ENCODE results near the gene ZNF579. TPM values are rescaled to one million over a fixed set of nuclear protein-coding genes. Genes with fewer than 3 reads are reported as not detected.

ZNF579 gene
- total and polyA plus RNA-seq, 10 of the 15 experiments (the other 5 are each of a cell fraction or from before 2014, with no cell fraction given), result 0.11 to 11.7 (median 1.5) TPM

DNA sequence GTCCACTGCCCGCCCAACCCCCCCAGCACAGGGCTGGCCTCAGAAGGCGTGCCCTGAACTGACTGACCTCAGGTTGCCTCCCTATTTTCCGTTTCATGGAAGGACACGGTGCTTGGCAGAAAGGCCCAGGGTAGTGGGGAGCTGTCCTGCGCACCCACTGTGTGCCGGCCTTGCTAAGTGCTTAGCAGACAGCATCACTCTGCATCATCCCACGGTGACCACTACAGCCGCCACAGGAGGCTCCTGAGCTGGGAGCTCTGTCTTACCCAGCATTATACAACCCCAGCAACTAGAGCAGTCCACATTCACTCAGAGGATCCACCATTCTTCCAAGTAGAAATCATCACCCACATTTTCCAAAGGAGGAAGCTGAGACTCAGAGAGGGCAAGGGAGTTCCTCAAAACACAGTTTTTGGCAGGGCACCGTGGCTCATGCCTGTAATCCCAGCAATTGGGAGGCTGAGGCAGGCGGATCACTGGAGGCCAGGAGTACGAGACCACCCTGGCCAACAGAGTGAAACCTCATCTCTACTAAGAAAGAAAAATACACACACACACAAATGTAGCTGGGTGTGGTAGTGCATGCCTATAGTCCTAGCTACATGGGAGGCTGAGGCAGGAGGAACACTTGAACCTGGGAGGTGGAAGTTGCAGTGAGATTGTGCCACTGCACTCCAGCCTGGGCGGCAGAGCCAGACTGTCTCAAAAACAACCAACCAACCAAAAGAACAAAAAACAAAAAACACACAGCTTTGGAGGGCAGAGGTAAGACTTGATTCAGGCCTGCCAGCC is 45.3 kb downstream of the ZNF579 start:
- Histone ChIP-seq H4K20me1 (ENCODE audit: control insufficient read depth, insufficient read depth) (no peaks in the 10 kb centered on the region), H2AFZ (ENCODE audit: control insufficient read depth, low read depth, low read length) (no peak overlapping the region), H3K36me3 (ENCODE audit: control insufficient read depth in 2 of 2, insufficient read depth in 2 of 2, low read length in 1 of 2) (no peaks in the 10 kb centered on the region), H3K27ac (ENCODE audit: control insufficient read depth, insufficient read depth) (no peak overlapping the region), H3K79me2 (ENCODE audit: control insufficient read depth, insufficient read depth, low read length) (no peaks in the 10 kb centered on the region), H3K9me3 (replicated peaks; ENCODE audit: control insufficient read depth, insufficient read depth, low read length) (no peaks in the 10 kb centered on the region), H3K4me2 (ENCODE audit: control insufficient read depth, insufficient read depth) (no peak overlapping the region), H3K4me3 (no peak overlapping the region), H3K27me3 (replicated peaks in 1 of 2; ENCODE audit: control insufficient read depth in 2 of 2, insufficient read depth in 2 of 2, low read length in 1 of 2) (no peaks in the 10 kb centered on the region), H3K4me1 (ENCODE audit: control insufficient read depth, insufficient read depth, low read length) (no peaks in the 10 kb centered on the region), H3K9ac (ENCODE audit: control insufficient read depth, insufficient read depth, low read length) (no peak overlapping the region)
- POLR2A ChIA-PET, result no interaction called here
- DNase-seq (ENCODE audit: low read depth, low spot score) (no peak), FAIRE-seq (no peak), ATAC-seq (no peak)
- SMC1A ChIA-PET (ENCODE audit: uncharacterized antibody, unreplicated experiment), result interaction anchor here (1.0 kb wide), 1 partner anchor 21 kb away, joined by 4 read pairs; no protein-coding TSS in a partner anchor
- in situ Hi-C loops (cut with MboI), result no loop called here
- no TSS peak for BruUV-seq (replicated peaks)
- intact Hi-C loops (cut with micrococcal nuclease; ENCODE audit: unreplicated experiment), result no loop called here
- WGBS (ENCODE audit: insufficient coverage, insufficient replicate concordance, low lambda C conversion rate, missing lambda C conversion rate), result 39% methylated on average over 12 of the region's 12 CpGs
- CTCF ChIA-PET, result no interaction called here
- RAD21 ChIA-PET (ENCODE audit: unreplicated experiment), result interaction anchor here (0.6 kb wide), 1 partner anchor 403 kb away, joined by 3 read pairs; no protein-coding TSS in a partner anchor
- TF ChIP-seq SRF (IDR thresholded peaks at IDR 0.05; ENCODE audit: low read depth in 2 of 2, low read length in 2 of 2) (no peak), TBL1XR1 (IDR thresholded peaks at IDR 0.05; ENCODE audit: low read depth, low read length) (no peak), IKZF1 (conservative IDR thresholded peaks at IDR 0.05) (no peak), BCL11A (IDR thresholded peaks at IDR 0.05; ENCODE audit: low read depth, low read length) (no peak), YY1 (IDR thresholded peaks at IDR 0.05; ENCODE audit: low read depth, low read length) (no peak), SUZ12 (IDR thresholded peaks at IDR 0.05; ENCODE audit: unreplicated experiment) (no peak), SMC3 (IDR thresholded peaks at IDR 0.05; ENCODE audit: borderline replicate concordance, low read length) (no peak), CHD2 (IDR thresholded peaks at IDR 0.05; ENCODE audit: borderline replicate concordance, low read depth, low read length) (no peak), CREM (IDR thresholded peaks at IDR 0.05; ENCODE audit: low read depth) (no peak), BMI1 (IDR thresholded peaks at IDR 0.05; ENCODE audit: borderline replicate concordance) (no peak), NFYB (IDR thresholded peaks at IDR 0.05; ENCODE audit: insufficient read depth, low read depth, low read length) (no peak), RCOR1 (conservative IDR thresholded peaks at IDR 0.05; ENCODE audit: low read depth, low read length) (no peak)
- TF ChIP-seq, protein P1, sequence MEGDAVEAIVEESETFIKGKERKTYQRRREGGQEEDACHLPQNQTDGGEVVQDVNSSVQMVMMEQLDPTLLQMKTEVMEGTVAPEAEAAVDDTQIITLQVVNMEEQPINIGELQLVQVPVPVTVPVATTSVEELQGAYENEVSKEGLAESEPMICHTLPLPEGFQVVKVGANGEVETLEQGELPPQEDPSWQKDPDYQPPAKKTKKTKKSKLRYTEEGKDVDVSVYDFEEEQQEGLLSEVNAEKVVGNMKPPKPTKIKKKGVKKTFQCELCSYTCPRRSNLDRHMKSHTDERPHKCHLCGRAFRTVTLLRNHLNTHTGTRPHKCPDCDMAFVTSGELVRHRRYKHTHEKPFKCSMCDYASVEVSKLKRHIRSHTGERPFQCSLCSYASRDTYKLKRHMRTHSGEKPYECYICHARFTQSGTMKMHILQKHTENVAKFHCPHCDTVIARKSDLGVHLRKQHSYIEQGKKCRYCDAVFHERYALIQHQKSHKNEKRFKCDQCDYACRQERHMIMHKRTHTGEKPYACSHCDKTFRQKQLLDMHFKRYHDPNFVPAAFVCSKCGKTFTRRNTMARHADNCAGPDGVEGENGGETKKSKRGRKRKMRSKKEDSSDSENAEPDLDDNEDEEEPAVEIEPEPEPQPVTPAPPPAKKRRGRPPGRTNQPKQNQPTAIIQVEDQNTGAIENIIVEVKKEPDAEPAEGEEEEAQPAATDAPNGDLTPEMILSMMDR (IDR thresholded peaks at IDR 0.05 in 2 of 3, conservative IDR thresholded peaks at IDR 0.05 in 1 of 3; ENCODE audit: control insufficient read depth in 2 of 3, extremely low read depth in 1 of 3, insufficient read depth in 1 of 3, low read depth in 3 of 3, low read length in 3 of 3), result no peak
- TF ChIP-seq, protein P2, sequence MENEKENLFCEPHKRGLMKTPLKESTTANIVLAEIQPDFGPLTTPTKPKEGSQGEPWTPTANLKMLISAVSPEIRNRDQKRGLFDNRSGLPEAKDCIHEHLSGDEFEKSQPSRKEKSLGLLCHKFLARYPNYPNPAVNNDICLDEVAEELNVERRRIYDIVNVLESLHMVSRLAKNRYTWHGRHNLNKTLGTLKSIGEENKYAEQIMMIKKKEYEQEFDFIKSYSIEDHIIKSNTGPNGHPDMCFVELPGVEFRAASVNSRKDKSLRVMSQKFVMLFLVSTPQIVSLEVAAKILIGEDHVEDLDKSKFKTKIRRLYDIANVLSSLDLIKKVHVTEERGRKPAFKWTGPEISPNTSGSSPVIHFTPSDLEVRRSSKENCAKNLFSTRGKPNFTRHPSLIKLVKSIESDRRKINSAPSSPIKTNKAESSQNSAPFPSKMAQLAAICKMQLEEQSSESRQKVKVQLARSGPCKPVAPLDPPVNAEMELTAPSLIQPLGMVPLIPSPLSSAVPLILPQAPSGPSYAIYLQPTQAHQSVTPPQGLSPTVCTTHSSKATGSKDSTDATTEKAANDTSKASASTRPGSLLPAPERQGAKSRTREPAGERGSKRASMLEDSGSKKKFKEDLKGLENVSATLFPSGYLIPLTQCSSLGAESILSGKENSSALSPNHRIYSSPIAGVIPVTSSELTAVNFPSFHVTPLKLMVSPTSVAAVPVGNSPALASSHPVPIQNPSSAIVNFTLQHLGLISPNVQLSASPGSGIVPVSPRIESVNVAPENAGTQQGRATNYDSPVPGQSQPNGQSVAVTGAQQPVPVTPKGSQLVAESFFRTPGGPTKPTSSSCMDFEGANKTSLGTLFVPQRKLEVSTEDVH (IDR thresholded peaks at IDR 0.05; ENCODE audit: low read depth, partially characterized antibody), result no peak
- TF ChIP-seq, protein P3, sequence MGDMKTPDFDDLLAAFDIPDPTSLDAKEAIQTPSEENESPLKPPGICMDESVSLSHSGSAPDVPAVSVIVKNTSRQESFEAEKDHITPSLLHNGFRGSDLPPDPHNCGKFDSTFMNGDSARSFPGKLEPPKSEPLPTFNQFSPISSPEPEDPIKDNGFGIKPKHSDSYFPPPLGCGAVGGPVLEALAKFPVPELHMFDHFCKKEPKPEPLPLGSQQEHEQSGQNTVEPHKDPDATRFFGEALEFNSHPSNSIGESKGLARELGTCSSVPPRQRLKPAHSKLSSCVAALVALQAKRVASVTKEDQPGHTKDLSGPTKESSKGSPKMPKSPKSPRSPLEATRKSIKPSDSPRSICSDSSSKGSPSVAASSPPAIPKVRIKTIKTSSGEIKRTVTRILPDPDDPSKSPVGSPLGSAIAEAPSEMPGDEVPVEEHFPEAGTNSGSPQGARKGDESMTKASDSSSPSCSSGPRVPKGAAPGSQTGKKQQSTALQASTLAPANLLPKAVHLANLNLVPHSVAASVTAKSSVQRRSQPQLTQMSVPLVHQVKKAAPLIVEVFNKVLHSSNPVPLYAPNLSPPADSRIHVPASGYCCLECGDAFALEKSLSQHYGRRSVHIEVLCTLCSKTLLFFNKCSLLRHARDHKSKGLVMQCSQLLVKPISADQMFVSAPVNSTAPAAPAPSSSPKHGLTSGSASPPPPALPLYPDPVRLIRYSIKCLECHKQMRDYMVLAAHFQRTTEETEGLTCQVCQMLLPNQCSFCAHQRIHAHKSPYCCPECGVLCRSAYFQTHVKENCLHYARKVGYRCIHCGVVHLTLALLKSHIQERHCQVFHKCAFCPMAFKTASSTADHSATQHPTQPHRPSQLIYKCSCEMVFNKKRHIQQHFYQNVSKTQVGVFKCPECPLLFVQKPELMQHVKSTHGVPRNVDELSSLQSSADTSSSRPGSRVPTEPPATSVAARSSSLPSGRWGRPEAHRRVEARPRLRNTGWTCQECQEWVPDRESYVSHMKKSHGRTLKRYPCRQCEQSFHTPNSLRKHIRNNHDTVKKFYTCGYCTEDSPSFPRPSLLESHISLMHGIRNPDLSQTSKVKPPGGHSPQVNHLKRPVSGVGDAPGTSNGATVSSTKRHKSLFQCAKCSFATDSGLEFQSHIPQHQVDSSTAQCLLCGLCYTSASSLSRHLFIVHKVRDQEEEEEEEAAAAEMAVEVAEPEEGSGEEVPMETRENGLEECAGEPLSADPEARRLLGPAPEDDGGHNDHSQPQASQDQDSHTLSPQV (IDR thresholded peaks at IDR 0.05), result no peak
